ENCODE measurements around the gene POLR2L.

The POLR2L gene

DNA sequence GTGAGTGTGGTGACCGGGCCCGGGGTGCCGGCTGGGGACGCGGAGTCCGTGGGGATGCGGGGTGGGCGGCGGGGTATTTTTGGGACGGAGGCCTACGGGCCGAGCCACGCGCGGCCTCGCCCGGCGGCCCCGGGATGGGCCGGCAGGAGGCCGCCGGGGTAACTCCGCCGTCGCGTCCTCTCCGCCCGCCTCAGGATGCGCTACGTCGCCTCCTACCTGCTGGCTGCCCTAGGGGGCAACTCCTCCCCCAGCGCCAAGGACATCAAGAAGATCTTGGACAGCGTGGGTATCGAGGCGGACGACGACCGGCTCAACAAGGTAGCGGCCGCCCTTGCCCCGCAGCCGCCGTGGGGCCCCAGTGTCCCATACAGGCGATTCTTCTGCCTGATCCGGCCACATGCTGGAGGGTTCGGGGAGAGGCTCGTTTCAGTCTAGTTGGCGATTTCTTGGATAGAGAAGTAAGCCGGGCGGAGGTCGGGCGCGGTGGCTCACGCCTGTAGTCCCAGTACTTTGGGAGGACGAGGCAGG is 32.2 kb downstream of the POLR2L start:
- no peak for DNase-seq (ENCODE audit: low read depth)

DNA sequence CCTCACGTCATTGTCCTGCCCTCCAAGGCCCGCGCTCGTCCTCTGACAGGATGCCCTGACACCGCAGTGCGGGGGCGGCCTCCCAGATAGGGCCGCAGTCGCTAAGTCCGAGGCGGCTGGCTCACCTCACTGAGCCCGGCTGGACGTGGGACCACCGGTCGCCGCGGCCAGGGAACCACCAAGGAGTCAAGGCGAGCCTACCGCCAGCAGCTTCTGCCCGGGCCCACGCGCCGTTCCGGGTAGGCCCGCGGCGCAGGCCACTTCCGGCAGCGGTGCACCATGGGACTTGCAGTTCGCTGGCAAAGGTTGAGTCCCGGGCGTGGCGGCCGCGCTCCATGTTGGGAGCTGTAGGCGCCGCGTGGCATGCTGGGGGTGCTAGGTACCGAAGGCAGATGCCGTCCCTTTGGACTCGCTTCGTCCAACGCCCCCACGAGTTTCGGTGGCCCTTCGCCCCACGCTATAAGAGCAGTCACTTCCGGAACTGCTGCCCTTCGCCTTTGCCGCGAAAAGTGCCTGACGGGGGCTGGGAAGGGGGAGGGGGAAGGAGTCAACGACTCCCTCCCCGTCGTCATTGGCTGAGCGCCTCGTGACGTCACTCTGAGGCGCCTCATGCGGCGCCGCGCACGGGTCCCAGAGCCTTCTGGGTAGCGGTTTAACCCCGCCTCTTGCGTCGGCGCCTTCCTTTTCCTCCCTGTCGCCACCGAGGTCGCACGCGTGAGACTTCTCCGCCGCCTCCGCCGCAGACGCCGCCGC is 32.9 kb downstream of the POLR2L start, which contains the start of gene RPLP2:
TSS of gene RPLP2 (plus strand) at position 681 of the 753 bp plus-strand sequence. CDS start 268 bp downstream, outside the sequence.
- peak; percentile 93 for DNase-seq (ENCODE audit: low read depth)

DNA sequence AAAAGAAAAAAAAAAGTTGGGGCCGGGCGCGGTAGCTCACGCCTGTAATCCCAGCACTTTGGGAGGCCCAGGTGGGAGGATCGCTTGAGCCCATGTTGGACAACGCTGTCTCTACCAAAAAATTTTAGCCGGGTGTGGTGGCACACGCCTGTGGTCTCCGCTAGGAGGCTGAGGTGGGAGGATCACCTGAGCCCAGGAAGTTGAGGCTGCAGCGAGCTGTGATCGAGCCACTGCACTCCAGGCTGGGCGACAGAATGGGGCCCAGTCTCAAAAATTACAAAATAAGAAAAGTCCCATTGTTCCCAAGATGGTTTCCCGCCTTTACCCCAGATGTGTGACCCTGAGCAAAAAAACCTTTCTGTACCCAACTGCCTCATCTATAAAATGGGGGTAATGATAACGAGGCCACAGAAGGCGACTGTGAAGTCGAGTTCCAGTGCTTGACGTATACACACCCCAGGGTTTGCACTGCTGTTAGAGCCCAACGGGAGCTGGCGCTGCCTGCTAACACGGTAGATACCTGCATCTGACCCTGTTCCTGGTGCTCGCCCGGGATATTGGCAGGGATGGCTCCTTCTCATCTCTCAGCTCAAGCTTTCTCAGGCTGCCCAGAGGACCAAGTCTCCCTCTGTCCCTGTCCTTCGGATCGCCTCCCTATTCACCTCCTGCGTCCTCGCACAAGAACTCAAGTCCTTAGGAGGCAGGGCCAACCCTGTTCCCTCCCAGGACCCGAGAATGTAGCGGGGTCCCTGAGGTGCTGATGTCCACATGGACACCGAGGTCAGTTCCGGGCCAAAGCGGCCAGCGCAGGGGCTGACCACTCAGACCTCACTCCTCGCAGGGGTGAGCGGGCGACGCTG is 33.7 kb downstream of the POLR2L start:
- no peak for DNase-seq (ENCODE audit: low read depth)

DNA sequence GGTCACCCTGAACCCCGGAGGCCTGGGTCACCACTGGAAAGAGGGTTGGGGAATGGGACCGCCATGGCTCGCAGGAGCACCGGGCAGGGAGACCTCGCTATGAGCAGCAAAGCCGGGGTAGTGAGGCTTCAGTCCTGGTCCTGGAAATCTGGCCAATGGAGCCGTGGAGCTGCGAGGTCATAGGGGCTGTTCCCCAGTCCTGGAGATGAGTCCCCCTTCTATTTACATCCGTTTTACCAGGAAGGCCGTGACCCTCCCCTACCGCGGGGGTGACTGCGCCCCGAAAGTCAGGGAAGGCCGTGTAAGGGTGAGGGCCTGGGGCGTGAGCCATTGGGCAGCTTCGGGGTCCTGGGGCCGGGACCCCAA is 37.7 kb downstream of the POLR2L start:
- DNase-seq (ENCODE audit: low read depth) = no peak

DNA sequence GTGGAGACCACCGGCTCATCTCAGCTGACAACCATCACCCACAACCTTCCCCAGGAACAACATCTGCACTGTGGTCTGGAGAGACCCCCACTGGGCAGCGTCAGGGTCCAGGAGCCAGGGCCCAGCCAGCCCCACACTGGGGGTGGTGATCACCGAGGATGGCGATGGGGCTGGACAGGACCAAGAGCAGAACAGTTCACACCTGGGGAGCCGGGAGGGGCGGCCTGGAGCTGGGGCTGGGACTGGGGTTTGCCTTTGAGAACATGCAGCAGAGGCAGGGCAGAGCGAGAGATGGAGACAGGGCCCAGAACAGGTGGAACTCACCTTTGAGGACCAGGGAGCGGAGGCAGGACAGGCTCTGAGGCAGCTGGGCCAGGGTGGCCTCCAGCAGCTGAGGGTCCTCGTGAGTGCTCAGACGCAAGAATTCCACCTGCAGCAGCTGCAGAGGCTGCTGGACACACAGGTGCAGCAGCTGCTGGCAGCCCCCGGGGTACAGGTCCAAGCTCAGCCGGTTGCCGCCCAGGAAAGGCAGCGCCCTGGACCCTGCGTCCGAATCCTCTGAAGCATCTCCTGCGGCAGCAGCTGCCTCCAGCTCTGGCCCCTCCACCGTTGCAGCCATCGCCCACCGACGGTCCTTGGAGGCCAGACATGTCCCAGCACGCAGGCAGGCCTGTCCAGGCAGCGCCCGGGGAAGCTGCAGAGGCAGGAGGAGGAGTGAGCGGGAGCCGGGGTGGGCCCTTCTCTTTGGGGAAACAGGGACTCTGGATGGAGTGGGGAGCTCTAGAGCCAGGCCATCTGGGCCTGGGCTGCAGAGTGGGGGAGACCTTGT is 38.3 kb downstream of the POLR2L start:
- DNase-seq (ENCODE audit: low read depth) = no peak

DNA sequence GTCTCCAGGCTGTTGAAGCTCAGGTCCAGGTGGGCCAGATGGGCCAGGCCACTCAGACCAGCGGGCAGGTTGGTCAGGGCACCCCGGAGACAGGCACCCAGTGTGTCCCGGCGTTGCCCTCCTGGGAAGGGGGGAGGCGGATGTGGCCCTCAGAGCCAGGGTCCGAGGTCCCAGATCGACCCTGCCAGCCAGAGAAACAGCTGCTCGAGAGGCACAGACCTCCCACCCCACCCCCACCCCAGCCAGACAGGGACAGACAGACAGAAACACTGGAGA is 38.9 kb downstream of the POLR2L start:
- no peak for DNase-seq (ENCODE audit: low read depth)

DNA sequence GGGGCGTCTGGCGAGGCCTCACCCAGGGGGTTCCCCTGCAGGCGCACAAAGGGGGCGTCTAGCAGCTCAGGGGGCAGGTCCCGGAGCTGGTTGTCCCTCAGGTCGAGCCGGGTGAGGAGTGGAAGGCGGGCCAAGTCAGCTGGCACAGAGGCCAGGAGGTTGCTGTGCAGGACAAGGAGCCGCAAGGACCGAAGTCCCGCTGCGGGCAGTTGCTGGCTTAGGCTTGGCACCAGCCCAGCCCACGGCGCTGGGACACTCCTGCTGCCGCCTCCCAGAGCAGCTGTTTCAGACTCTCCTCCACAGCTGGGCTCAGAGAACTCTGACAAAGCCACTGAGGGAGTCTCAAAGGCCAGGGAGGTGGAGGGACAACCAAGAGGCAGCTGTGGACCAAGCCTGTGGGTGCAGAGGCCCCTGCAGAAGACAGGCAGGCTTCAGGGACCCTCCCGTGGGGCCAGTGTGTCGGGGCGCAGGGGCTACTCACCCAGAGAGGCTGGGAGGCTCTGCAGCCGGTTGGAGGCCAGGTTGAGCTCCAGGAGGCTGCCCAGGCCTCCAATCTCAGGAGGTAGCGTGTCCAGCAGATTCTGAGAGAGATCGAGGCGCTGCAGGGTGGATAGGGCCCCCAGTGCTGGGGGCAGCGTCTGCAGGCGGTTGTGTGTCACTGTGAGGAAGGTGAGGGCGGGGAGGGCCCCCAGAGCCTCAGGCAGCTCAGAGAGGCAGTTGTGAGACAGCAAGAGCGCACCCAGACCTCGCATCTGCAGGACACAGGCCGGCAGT is 39.4 kb downstream of the POLR2L start:
- DNase-seq (ENCODE audit: low read depth) = no peak

DNA sequence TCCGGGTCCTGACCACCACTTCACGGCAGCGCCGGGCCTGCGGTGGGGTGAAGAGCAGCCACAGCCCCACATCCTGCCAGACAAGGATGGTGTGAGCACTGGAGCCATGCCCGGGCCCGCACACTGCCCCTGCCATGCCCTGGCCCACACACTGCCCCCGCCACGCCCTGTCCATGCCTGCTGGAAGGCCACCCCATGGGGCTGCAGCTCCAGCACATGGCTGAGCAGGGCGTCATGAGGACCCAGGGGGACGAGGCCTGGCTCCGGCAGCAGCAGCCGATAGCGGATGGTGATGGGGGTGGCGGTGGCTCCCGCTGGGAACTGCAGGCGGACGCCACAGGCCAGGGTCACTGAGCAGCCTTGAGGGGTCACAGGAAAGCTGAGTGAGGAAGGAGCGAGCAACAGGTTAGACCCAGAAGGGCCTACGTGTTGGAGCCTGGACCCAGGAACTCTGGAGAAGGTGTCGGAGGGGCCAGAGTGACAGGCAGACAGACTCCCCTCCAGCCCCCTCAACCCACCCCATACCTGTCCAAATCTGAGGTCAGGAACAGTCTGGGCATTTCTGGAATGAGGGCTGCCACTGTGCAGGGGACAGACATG is 40.2 kb downstream of the POLR2L start:
- DNase-seq (ENCODE audit: low read depth) = no peak

DNA sequence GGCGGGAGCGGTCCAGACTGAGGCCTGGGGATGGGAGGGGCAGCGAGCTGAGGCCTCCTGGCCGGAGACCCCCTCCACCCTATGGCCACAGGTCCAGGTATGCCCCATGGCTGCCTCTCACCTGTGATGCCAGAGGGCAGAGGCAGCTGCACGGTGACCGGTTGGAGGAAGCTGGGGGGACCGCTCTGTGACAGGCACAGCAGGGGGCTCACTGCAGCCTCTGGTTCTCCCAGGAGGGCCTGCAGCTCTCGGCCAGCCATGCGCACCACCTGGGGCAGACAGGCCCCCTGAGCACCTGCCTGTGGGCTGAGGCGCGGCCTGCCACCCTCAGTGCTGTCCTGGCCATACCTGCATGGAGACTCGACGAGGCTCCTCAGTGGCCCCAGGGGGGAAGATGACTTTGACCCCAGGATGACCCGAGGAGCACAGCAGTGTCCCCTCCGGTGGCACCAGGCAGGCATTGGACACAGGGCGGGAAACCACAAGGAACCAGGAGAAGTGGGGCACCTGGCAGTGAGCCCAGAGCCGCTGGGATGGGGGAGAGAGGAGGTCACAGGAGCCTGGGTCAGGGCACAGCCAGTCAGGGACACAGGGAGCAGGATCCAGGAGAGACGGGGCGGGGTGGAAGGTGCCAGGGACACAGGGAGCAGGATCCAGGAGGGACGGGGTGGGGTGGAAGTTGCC is 41.1 kb downstream of the POLR2L start:
- DNase-seq (ENCODE audit: low read depth) = no peak

DNA sequence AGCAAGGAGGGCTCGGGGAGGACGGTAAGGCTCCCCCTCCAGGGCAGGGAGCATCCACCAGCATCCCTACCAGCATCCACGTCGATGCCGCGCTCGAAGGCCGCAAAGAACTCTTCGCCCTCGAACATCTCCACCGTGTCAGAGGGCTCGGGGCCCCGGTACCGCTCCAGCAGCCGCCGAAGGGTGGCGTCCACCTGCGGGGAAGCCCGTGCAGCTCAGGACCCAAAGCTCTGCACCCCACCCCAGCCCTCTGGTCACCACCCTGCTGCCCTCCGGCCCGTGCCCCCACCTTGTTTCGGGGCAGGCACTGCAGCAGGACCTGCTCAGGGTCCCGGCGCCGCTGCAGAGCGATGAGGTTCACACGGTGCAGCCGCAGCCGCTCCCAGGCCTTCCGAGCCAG is 41.9 kb downstream of the POLR2L start:
- no peak for DNase-seq (ENCODE audit: low read depth)

DNA sequence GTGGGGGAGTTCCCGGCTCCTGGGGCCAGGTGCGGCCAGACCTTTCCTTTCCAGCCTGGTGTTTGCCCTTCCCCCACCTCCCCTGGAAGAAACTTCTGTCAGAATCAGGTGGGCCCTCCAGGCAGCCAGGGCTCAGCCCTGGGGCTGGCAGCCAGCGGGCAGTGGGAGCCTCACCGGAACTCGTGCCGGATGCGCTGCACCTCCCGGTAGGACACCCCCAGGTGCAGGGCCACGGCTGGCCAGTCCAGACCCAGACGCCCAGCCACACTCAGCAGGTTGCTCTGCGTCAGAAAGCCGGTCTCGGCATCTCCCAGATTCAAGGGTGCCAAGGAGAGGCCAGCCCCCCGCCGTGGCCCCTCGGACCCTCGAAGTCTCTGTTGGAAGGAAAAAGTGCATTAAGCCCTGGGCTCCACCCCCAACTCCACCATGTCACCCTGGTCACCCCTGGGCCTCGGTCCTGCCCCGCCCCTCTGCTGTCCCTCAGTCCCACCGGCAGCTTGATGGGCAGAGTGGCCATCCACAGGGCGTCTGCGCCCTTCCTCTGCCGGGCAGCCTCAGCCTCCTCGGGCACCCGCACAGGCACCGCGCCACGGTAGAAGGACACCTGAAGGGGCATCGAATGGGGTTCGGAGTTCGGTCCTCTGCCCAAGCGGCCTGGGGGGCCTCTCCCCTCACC is 42.5 kb downstream of the POLR2L start:
- DNase-seq (ENCODE audit: low read depth) = no peak

DNA sequence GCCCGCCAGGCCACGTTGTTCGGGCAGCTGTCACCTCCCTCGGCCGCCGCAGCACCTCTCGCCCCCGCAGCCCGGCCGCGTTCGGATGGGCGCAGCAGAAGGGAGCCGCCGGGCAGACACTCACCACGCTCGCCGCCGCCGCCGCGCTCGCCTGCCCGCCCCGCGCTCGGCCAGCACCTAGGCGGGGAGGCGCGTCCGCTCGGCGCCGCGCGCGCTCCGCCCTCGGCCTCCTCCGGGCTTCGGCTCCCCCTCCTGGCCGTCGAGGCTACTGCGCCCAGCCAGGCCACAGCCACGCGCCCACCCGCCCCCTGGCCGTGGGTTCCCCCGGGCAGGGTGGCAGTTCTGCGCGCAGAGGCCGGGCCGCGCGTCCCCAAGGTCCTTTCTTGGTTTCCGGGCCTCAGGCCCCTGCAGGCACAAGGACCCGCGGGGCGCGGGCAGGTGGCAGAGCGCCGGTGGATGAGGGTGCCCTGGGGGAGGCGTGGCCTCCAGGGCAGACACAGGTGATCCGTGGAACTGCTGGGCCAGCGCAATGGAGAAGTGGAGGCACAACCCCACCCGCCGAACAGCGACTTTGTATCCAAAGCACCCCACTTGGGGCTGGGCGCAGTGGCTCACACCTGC is 44.1 kb downstream of the POLR2L start, which contains the start of gene SLC25A22:
TSS of gene SLC25A22 (minus strand) at position 189 of the 621 bp plus-strand sequence. CDS start 3,275 bp downstream, outside the sequence.
- no peak for DNase-seq (ENCODE audit: low read depth)

DNA sequence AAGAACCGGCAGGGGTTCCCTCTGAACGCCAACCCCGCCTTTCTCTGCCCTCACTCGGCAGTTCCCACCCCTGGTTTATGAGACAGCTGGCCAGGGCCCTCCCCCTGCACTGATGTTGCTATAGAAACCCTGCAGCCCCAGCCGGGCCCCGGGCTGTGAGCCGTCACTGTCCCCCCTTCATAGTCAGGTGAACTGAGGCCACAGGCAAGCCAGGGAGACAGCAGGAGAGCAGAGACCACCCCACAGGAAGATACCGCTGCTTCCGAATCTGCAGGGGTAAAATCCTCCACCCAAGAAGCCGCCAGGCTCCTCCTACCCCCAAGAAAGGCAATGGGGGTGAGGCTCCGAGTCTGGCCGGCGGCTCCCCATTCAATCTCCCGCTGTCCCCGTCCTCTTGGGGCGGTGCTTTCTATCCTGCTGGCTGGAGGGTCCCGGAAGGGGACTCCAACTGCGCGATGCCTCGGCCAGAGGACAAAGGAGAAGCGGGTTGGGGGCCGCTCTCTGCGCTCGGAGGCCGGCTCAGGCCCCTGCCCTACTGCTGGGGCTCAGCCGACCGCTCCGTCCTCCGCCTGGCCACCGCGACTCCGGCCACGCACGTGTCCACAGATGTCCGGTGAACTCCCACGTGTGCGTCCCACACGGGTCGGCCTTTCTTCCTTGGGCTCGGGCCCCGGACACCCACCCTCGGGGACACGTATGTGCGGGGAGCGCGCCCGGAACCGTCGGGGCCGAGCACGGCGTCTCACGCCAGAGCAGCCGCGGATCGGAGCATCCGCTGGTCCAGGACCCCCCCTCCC is 44.8 kb downstream of the POLR2L start:
- peak; percentile 62 for DNase-seq (ENCODE audit: low read depth)

DNA sequence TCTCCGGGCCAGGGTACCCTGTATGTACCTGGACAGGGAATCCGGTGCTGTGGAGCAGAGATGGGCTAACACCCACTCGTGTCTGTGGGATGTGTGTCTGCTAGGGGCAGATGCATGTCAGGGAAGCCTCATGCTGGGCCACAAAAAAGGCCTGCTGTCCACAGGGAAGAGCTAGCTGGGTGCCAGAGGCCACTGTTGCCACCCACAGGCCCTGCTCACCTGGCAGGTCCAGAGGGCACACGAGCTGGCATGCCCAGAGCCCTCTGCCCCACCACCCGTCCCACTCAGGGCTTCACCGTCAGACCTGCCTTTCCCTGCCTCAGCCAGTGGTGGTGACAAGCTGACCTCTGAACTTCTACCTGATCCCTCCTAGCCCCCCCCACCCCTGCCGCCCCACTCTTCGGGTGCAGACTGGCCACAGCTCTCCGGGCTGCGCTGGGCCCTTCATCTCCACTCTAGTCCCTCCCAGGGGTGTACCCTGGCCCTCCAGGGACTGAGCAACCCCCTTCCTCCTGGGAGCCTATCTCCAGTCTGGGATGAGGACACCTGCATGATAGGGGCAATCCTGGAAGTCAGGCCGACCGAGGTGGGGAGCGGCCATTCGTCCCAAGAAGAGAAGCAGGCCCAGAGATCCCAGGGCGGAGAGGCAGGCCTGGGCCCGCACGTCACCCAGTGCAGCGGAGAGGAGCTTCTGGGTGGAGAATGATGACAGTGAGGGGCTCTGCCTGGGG is 45.6 kb downstream of the POLR2L start:
- DNase-seq (ENCODE audit: low read depth) = no peak

DNA sequence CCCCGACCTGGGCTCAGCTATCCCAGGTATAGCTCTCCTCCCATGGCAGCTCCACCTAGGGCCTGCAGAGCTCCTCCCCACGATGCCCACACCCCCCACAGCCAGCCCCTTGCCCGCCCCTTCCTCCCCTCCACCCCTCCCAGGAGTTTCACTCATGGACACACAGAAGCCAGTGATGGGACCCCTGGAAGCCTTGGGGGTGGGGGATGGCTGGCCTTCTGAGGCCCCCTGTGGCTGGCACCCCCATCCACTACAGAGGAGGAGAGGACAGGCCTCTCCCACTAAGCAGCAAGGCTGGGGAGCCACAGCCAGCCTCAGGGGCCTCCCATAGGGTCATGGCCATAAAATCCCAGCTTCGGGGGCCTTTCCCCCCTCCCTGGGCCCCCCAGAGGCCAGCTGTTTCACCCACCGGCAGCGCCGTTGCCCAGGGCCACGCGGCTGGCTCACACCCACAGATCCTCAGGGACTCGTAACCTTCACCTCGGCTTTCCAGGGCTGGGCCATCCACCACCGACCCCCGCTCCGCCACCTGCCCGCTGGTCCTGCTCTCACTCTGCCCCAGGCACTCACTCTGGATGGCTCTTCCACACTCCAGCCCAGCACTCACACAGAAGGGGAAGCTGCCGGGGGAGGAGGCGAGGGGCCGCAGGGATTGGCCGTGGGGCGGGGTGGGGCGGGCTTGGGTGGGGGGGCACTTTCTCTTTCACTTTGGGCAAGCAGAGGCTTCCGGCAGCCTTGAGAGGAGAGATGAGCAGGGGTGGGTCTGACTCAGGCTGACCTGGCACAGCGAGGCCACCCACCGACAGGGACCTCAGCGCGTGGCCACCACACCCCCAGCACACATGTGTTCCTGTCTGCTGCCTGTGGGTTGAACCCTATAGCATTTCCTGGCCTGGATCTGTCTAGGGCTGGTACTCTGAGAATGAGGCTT is 46.4 kb downstream of the POLR2L start:
- peak; percentile 58 for DNase-seq (ENCODE audit: low read depth)

DNA sequence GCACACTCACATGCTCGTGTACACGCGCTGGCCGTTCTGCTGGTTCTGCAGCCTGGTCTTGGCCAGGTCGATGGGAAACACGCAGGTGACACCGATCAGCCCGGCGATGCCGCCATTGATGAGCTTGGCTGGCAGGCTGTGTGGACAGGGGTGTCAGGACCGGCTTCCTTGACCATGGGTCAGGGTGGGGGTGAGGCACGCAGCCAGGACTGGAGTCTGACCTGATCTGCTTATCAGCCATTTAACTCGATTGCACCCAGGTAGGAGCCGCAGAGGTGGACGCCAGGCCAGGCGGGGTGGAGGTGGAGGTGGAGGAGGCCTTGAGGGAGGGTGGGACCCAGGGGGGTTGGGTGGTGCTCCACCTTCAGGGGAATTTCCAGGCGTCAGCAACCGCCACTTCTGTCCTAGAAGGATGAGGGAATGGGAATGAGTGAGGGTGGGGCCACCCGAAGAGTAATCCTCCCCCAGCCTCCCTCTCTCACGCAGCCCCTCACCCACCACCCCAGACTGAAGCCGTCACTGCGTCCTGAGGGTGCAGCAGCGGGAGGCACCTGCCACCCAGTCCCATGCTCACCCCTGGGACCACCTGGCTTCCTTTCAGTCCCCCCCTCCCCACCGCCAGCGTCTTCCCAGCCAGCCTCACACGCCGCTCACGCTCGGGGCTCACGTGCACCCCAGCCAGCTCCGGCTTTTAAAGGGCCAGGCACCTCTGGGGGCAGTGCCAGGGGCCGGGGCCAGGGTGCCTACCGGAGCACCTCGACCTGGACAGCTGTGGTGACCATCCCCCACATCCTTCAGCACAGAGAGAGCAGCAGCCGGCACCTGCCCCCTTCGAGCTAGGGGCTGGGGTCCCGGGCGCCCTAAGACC is 47.3 kb downstream of the POLR2L start:
- DNase-seq (ENCODE audit: low read depth) = no peak

Data from stromal cell of bone marrow (primary cell).